Measurements from ENCODE around the gene HSPA12A. TPM values are rescaled to one million over a fixed set of nuclear protein-coding genes. Genes with fewer than 3 reads are reported as not detected.

Gene HSPA12A
- total RNA-seq, 1 experiment from 2014 or later: 3.1 TPM

- no peak overlapping the region for H3K27ac ChIP-seq (ENCODE audit: low read length)
- no peaks in the 10 kb centered on the region for H3K36me3 ChIP-seq (ENCODE audit: low read depth, low read length)
- ATAC-seq (no peak), DNase-seq (no peak)
- H3K9me3 ChIP-seq (ENCODE audit: low read length): no peaks in the 10 kb centered on the region
- TF ChIP-seq EZH2phosphoT487 (IDR thresholded peaks at IDR 0.05; ENCODE audit: borderline replicate concordance, low read length) (no peak), EZH2 (IDR thresholded peaks at IDR 0.05; ENCODE audit: low read length, unreplicated experiment) (no peak)
- TF ChIP-seq, protein P1, sequence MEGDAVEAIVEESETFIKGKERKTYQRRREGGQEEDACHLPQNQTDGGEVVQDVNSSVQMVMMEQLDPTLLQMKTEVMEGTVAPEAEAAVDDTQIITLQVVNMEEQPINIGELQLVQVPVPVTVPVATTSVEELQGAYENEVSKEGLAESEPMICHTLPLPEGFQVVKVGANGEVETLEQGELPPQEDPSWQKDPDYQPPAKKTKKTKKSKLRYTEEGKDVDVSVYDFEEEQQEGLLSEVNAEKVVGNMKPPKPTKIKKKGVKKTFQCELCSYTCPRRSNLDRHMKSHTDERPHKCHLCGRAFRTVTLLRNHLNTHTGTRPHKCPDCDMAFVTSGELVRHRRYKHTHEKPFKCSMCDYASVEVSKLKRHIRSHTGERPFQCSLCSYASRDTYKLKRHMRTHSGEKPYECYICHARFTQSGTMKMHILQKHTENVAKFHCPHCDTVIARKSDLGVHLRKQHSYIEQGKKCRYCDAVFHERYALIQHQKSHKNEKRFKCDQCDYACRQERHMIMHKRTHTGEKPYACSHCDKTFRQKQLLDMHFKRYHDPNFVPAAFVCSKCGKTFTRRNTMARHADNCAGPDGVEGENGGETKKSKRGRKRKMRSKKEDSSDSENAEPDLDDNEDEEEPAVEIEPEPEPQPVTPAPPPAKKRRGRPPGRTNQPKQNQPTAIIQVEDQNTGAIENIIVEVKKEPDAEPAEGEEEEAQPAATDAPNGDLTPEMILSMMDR (conservative IDR thresholded peaks at IDR 0.05; ENCODE audit: low read depth, low read length): no peak
- no peaks in the 10 kb centered on the region for H3K27me3 ChIP-seq (ENCODE audit: low read length)
- CTCF ChIA-PET: no interaction called here
- no peak overlapping the region for H3K4me2 ChIP-seq (ENCODE audit: low read length)
- POLR2A ChIA-PET (ENCODE audit: unreplicated experiment): no interaction called here
- H3F3A ChIP-seq (ENCODE audit: low read length, unreplicated experiment): no peaks in the 10 kb centered on the region
- H4K20me1 ChIP-seq (ENCODE audit: low read length): no peaks in the 10 kb centered on the region
- no peaks in the 10 kb centered on the region for H3K9me2 ChIP-seq (replicated peaks; ENCODE audit: low read length)
- intact Hi-C loops (cut with micrococcal nuclease): no loop called here
- no peaks in the 10 kb centered on the region for H3K79me2 ChIP-seq (ENCODE audit: low read length)
- BruUV-seq (replicated peaks): no TSS peak
- H3K4me1 ChIP-seq (ENCODE audit: insufficient read depth, low read length): peaks cover 18% of the 10 kb centered on the region
- no peak overlapping the region for H3K9ac ChIP-seq (ENCODE audit: low read length)
- no peak overlapping the region for H2AFZ ChIP-seq (ENCODE audit: low read length)
- no peak overlapping the region for H3K4me3 ChIP-seq (ENCODE audit: low read length)
Measured at GRCh38 chr10:116674901-116675423, 67.4 kb downstream of the HSPA12A start.

- Histone ChIP-seq H3K9ac (ENCODE audit: low read length) (no peak overlapping the region), H3K4me1 (ENCODE audit: insufficient read depth, low read length) (peaks cover 22% of the 10 kb centered on the region), H4K20me1 (ENCODE audit: low read length) (no peaks in the 10 kb centered on the region), H3K4me2 (ENCODE audit: low read length) (no peak overlapping the region), H3K27me3 (ENCODE audit: low read length) (no peaks in the 10 kb centered on the region), H3K4me3 (ENCODE audit: low read length) (no peak overlapping the region), H3K9me2 (replicated peaks; ENCODE audit: low read length) (no peaks in the 10 kb centered on the region), H3K27ac (ENCODE audit: low read length) (no peak overlapping the region), H3K36me3 (ENCODE audit: low read depth, low read length) (no peaks in the 10 kb centered on the region), H3F3A (ENCODE audit: low read length, unreplicated experiment) (no peaks in the 10 kb centered on the region), H2AFZ (ENCODE audit: low read length) (no peak overlapping the region), H3K79me2 (ENCODE audit: low read length) (no peaks in the 10 kb centered on the region), H3K9me3 (ENCODE audit: low read length) (no peaks in the 10 kb centered on the region)
- DNase-seq (no peak), ATAC-seq (no peak)
- intact Hi-C loops (cut with micrococcal nuclease): no loop called here
- TF ChIP-seq EZH2phosphoT487 (IDR thresholded peaks at IDR 0.05; ENCODE audit: borderline replicate concordance, low read length) (no peak), EZH2 (IDR thresholded peaks at IDR 0.05; ENCODE audit: low read length, unreplicated experiment) (no peak)
- TF ChIP-seq, protein P1 (conservative IDR thresholded peaks at IDR 0.05; ENCODE audit: low read depth, low read length): no peak
- CTCF ChIA-PET: no interaction called here
- POLR2A ChIA-PET (ENCODE audit: unreplicated experiment): no interaction called here
- no TSS peak for BruUV-seq (replicated peaks)
Measured at GRCh38 chr10:116673866-116674265, 68.5 kb downstream of the HSPA12A start.

GRCh38 chr10:116672891-116673290 lies 69.5 kb downstream of the HSPA12A start:
- no TSS peak for BruUV-seq (replicated peaks)
- Histone ChIP-seq H3K27ac (ENCODE audit: low read length) (no peak overlapping the region), H3K4me3 (ENCODE audit: low read length) (no peak overlapping the region), H3K9me3 (ENCODE audit: low read length) (no peaks in the 10 kb centered on the region), H3K27me3 (ENCODE audit: low read length) (no peaks in the 10 kb centered on the region), H3K4me1 (ENCODE audit: insufficient read depth, low read length) (peaks cover 24% of the 10 kb centered on the region), H2AFZ (ENCODE audit: low read length) (no peak overlapping the region), H3F3A (ENCODE audit: low read length, unreplicated experiment) (no peaks in the 10 kb centered on the region), H3K9ac (ENCODE audit: low read length) (no peak overlapping the region), H3K36me3 (ENCODE audit: low read depth, low read length) (no peaks in the 10 kb centered on the region), H4K20me1 (ENCODE audit: low read length) (no peaks in the 10 kb centered on the region), H3K4me2 (ENCODE audit: low read length) (no peak overlapping the region), H3K9me2 (replicated peaks; ENCODE audit: low read length) (no peaks in the 10 kb centered on the region), H3K79me2 (ENCODE audit: low read length) (no peaks in the 10 kb centered on the region)
- TF ChIP-seq, protein P1 (conservative IDR thresholded peaks at IDR 0.05; ENCODE audit: low read depth, low read length): no peak
- CTCF ChIA-PET: no interaction called here
- intact Hi-C loops (cut with micrococcal nuclease): no loop called here
- POLR2A ChIA-PET (ENCODE audit: unreplicated experiment): no interaction called here
- DNase-seq (no peak), ATAC-seq (no peak)
